GM10266 (cell line): ENCODE measurements around the gene GPR158.
"Not testable (repeated sequence)": the region's sequence is repeated elsewhere in the genome, so short reads cannot be mapped to it uniquely, and the experiment has no call there.

Source experiments
- DNase-seq: peaks from one replicate; pipeline ENCODE4 v3.0.0; 2012; ENCODE audit errors: extremely low spot score
- TF ChIP-seq, protein P1 (sequence below): IDR thresholded peaks from 2 replicates; pipeline ENCODE4 v1.5.1; 2012; ENCODE audit warnings: mild to moderate bottlenecking, low read depth; ENCODE audit not compliant: control insufficient read depth, insufficient read depth; ENCODE audit errors: missing control alignments

Gene GPR158

DNA sequence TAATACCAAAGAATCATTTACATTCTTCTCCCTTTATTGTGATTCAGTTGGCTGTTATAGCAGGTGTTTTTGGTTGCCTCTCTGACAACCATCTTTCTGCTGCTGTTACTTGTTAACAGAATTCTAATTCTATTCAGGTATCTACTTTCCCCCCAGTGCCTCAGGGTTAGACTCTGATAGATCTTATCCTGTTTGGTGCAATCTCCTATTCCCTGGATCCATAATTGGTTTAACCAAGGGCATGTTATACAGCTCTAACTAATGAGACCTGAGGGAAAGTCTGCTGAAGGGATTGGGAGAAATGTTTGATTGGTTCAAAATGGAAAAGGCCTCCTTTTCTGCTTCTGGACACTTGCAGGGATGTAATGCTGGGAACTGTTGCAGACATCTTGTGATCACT lies 161.5 kb downstream of the GPR158 start:
- no peak for DNase-seq
- TF ChIP-seq, protein P1, sequence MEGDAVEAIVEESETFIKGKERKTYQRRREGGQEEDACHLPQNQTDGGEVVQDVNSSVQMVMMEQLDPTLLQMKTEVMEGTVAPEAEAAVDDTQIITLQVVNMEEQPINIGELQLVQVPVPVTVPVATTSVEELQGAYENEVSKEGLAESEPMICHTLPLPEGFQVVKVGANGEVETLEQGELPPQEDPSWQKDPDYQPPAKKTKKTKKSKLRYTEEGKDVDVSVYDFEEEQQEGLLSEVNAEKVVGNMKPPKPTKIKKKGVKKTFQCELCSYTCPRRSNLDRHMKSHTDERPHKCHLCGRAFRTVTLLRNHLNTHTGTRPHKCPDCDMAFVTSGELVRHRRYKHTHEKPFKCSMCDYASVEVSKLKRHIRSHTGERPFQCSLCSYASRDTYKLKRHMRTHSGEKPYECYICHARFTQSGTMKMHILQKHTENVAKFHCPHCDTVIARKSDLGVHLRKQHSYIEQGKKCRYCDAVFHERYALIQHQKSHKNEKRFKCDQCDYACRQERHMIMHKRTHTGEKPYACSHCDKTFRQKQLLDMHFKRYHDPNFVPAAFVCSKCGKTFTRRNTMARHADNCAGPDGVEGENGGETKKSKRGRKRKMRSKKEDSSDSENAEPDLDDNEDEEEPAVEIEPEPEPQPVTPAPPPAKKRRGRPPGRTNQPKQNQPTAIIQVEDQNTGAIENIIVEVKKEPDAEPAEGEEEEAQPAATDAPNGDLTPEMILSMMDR: no peak

DNA sequence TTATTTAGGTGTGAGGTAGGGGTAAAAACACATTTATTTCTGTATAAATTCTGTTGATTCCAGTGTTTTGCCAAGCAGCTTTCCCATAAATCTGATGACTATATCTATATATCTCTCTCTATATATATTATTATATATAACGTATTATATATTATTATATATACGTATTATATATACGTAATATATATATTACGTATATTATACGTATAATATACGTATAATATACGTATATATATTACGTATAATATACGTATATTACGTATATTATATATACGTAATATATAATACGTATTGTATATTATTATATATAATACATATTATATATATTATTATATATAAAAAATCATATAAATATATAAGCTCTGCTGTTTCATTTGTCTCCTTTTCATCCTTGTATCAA lies 163.5 kb downstream of the GPR158 start:
- no peak for DNase-seq
- TF ChIP-seq, protein P1: no peak

DNA sequence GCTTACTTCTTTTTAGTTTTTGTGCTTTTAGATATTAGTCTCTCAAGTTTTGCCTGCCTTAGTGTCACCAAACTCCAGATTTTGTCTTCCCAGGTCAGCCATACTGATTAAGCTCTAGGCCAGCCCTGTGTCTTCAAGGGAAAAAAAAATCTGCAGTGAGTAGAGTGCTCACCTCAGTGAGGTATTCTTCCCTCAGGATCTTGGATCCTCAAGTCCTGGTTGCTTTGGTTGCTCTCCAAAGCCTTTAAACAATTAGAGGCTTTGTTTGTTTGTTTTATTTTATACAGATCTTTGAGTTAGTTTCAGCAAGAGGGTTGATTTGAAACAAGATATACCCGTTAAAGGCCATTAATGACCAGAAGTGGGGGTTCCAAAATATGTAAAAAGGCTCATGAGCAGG lies 165.2 kb downstream of the GPR158 start:
- TF ChIP-seq, protein P1: no peak
- no peak for DNase-seq

DNA sequence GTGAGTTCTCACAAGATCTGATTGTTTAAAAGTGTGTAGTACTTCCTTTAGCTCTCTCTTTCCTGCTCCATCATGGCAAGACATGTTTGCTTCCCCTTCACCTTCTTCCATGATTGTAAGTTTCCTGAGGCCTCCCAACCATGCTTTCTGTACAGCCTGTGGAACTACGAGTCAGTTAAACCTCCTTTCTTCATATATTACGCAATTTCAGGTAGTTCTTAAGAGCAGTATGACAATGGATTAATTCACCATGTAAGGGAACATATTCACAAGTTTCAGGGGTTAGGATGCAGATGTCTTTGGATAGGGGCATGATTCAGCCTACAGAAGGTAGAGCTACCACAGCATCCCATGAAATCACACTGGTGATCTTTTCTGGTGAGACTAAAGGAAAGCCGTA lies 174.7 kb downstream of the GPR158 start:
- TF ChIP-seq, protein P1: no peak
- DNase-seq: no peak

DNA sequence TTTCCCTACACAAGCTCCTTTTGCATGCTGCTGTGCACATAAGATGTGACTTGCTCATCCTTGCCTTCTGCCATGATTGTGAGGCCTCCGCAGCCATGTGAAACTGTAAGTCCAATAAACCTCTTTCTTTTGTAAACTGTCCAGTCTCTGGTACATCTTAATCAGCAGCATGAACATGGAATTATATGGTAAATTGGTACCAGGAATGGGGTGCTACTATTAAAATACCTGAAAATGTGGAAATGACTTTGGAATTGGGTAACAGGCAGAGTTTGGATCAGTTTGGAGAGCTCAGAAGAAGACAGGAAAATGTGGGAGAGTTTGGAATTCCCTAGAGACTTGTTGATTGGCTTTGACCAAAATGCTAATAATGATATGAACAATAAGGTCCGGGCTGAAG lies 181.8 kb downstream of the GPR158 start:
- TF ChIP-seq, protein P1: no peak
- no peak for DNase-seq

DNA sequence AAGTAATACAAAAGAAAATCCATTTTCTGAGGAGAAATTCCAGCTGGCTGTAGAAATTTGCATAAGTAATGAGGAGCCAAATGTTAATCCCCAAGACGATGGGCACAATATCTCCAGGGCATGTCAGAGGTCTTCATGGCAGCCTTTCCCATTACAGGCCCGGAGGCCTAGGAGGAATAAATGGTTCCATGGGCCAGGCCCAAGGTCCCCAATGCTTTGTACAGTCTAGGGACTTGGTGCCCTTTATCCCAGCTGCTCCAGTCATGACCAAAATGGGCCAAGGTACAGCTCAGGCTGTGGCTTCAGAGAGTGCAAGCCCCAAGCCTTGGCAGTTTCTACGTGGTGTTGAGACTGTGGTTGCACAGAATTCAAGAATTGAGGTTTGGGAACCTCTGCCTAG lies 182.5 kb downstream of the GPR158 start:
- TF ChIP-seq, protein P1: no peak

DNA sequence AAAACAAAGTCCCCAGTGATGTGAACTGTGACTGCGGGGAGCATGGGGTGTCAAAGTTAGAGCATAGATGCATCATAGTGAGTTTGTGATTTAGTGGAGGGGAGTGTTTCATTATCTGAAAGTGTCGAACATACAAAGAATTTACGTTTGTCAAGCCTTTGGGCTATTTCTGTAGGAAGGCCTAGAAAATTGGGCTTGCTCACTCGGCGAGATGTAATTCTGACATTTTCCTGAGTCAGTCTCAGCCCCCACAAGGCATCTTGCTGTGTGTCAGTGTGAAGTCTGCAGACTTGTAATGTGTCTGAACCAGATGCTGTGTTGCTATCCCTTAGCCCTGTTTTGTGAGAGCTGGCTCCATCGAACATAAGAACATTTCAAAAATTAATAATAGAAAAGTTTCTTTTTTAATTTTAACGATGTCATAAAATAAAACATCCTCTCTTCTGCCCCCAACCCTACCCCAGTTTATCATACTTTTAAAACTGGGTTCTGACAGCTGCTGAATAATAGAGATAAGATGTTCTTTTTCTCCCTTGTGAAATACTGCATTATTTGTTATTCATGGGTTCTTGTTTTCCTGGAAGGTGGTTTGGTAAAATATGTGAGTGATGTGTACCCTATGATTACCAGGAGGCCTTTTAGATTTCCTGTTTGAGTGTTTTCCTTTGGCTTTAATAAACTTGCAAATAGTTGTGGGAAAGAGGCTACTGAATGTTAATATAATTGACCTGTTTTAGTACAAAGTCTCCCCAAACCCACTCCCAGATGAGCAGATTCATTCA lies 207.4 kb downstream of the GPR158 start:
- no peak for DNase-seq
- TF ChIP-seq, protein P1: no peak

More for the DNA sequence above, 182.5 kb downstream of the GPR158 start:
- DNase-seq: no peak

DNA sequence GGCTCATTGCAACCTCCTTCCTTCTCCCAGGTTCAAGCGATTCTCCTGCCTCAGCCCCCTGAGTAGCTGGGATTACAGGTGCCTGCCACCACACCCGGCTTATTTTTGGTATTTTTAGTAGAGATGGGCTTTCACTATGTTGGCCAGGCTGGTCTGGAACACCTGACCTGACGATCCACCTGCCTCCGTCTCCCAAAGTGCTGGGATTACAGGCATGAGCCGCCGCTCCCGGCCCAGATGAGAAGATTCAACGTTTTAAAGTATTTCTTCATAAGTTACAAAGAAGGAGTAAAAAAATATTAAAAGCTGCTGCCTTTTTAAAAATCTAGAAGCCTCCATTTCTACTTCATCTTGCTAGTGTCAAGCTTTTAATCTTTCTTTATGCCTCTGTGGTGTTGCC lies 208.1 kb downstream of the GPR158 start:
- DNase-seq: not testable (repeated sequence)
